ENCODE results near the gene GAL3ST3. TPM values are rescaled to one million over a fixed set of nuclear protein-coding genes. Genes with fewer than 3 reads are reported as not detected.

GAL3ST3 gene
- total and polyA plus RNA-seq, 2 donors (not counting 1 experiment from before 2014, with no cell fraction given): not detected

GRCh38 chr11:66071381-66071801 lies 22.4 kb upstream of the GAL3ST3 start:
- Histone ChIP-seq H4K20me1 (ENCODE audit: control insufficient read depth, insufficient read depth, low read length, poor library complexity, severe bottlenecking) (peaks cover 42% of the 10 kb centered on the region), H3K79me2 (ENCODE audit: control insufficient read depth, insufficient read depth, low read length) (peaks cover 61% of the 10 kb centered on the region), H3K9me3 (ENCODE audit: control extremely low read depth in 1 of 3, control insufficient read depth in 2 of 3, insufficient read depth in 1 of 3, low read length in 2 of 3) (no peaks in the 10 kb centered on the region), H2AFZ (ENCODE audit: insufficient read depth, low read depth, low read length, poor library complexity, severe bottlenecking) (peak overlapping the region; percentile 69), H3K27me3 (replicated peaks in 1 of 4; ENCODE audit: control extremely low read depth in 1 of 4, control insufficient read depth in 3 of 4, insufficient read depth in 4 of 4, low read length in 3 of 4) (no peaks in the 10 kb centered on the region), H3K4me3 (ENCODE audit: control extremely low read depth in 1 of 5, extremely low read depth in 1 of 5, insufficient read depth in 1 of 5, low read depth in 2 of 5, low read length in 4 of 5) (peak overlapping the region; percentile 66 to 92 (median 76)), H3K36me3 (replicated peaks in 1 of 2; ENCODE audit: control extremely low read depth in 1 of 2, control insufficient read depth in 1 of 2, extremely low read depth in 1 of 2, insufficient read depth in 2 of 2, low read length in 1 of 2) (peaks cover 1 to 47% of the 10 kb centered on the region in 2 experiments), H3K9ac (ENCODE audit: low read length) (peak overlapping the region; percentile 85), H3K4me1 (ENCODE audit: control insufficient read depth in 2 of 2, insufficient read depth in 2 of 2, low read length in 2 of 2) (peaks cover 54 to 55% of the 10 kb centered on the region in 2 donors), H3K4me2 (replicated peaks; ENCODE audit: low read depth, low read length, poor library complexity, severe bottlenecking) (peak overlapping the region; percentile 91), H3K27ac (ENCODE audit: low read length in 2 of 2) (peak overlapping the region; percentile 21 to 57)
- Mint-ChIP-seq H3K9me3 (ENCODE audit: insufficient read depth) (no peaks in the 10 kb centered on the region), H3K4me3 (peak overlapping the region; percentile 90), H3K27ac (peak overlapping the region; percentile 91), H3K4me1 (peaks cover 67% of the 10 kb centered on the region), H3K27me3 (no peaks in the 10 kb centered on the region)
- WGBS (ENCODE audit: insufficient coverage): no CpG with 5 or more reads among the region's 2 CpGs
- TF ChIP-seq CTCF (IDR thresholded peaks at IDR 0.05) (no peak), EZH2 (IDR thresholded peaks at IDR 0.05; ENCODE audit: borderline replicate concordance, insufficient read depth, low read depth, low read length, poor library complexity, severe bottlenecking) (no peak)
- intact Hi-C loops (cut with micrococcal nuclease): no loop called here
- ATAC-seq (ENCODE audit: low read depth) (no peak), DNase-seq (no peak)
- CTCF ChIA-PET: interaction anchor here (0.8 to 7.4 kb wide), 11 partner anchors 8 to 151 kb away, joined by 3 to 98 read pairs (median 4); partner anchors contain the start of gene SF3B2
- POLR2A ChIA-PET: interaction anchor here (1.0 to 3.3 kb wide), 4 partner anchors 10 to 44 kb away, joined by 3 to 23 read pairs (median 3); no protein-coding TSS in a partner anchor
